NCI-H146 treated with DMSO at 0.1 percent for 48 hours (cell line): ENCODE results near the gene ZDHHC11.
"Not testable (repeated sequence)": the region's sequence is repeated elsewhere in the genome, so short reads cannot be mapped to it uniquely, and the experiment has no call there.

Experiments
- DNase-seq: peaks from one replicate; lab custom pipeline; 2025; ENCODE audit not compliant: unreplicated experiment; lab: John Stamatoyannopoulos, UW

ZDHHC11 gene

GRCh38 chr5:816176-816575, 34.6 kb downstream of the ZDHHC11 start:
- no peak for DNase-seq

- no peak for DNase-seq
Measured at GRCh38 chr5:815449-815848, 35.3 kb downstream of the ZDHHC11 start.

- not testable (repeated sequence) for DNase-seq
Measured at GRCh38 chr5:813575-813974, 37.2 kb downstream of the ZDHHC11 start.

- not testable (repeated sequence) for DNase-seq
Measured at GRCh38 chr5:811384-811783, 39.4 kb downstream of the ZDHHC11 start.

GRCh38 chr5:807719-808514, 42.9 kb downstream of the ZDHHC11 start:
- DNase-seq = not testable (repeated sequence)

GRCh38 chr5:801472-801871, 49.3 kb downstream of the ZDHHC11 start:
- no peak for DNase-seq

- DNase-seq = not testable (repeated sequence)
Measured at GRCh38 chr5:801055-801454, 49.7 kb downstream of the ZDHHC11 start.

GRCh38 chr5:798505-799138, 52.2 kb downstream of the ZDHHC11 start:
- not testable (repeated sequence) for DNase-seq

GRCh38 chr5:797986-798385, 52.8 kb downstream of the ZDHHC11 start:
- not testable (repeated sequence) for DNase-seq

GRCh38 chr5:795873-796272, 54.9 kb downstream of the ZDHHC11 start:
- DNase-seq = not testable (repeated sequence)

GRCh38 chr5:794948-795347, 55.8 kb downstream of the ZDHHC11 start:
- DNase-seq = not testable (repeated sequence)

- not testable (repeated sequence) for DNase-seq
Measured at GRCh38 chr5:788703-789102, 62.1 kb downstream of the ZDHHC11 start.

- not testable (repeated sequence) for DNase-seq
Measured at GRCh38 chr5:787857-788233, 62.9 kb downstream of the ZDHHC11 start.

- DNase-seq = not testable (repeated sequence)
Measured at GRCh38 chr5:787224-787856, 63.4 kb downstream of the ZDHHC11 start.

GRCh38 chr5:785181-785705, 65.5 kb downstream of the ZDHHC11 start:
- not testable (repeated sequence) for DNase-seq

- DNase-seq = peak; percentile 19
Measured at GRCh38 chr5:784428-785177, 66.2 kb downstream of the ZDHHC11 start, which contains the start of gene ZDHHC11B. ZDHHC11B (minus strand) TSS chr5:784729; CDS start chr5:766919, 17,810 bp downstream.

GRCh38 chr5:783881-784427, 66.8 kb downstream of the ZDHHC11 start:
- not testable (repeated sequence) for DNase-seq

- not testable (repeated sequence) for DNase-seq
Measured at GRCh38 chr5:783049-783802, 67.6 kb downstream of the ZDHHC11 start.

GRCh38 chr5:782356-782755, 68.4 kb downstream of the ZDHHC11 start:
- DNase-seq = not testable (repeated sequence)

GRCh38 chr5:780571-780970, 70.2 kb downstream of the ZDHHC11 start:
- DNase-seq = not testable (repeated sequence)
